Hepatocyte (in vitro differentiated cells): ENCODE data around the gene ARL15. TPM values are rescaled to one million over a fixed set of nuclear protein-coding genes. Genes with fewer than 3 reads are reported as not detected.

ENCODE experiments used
- DNase-seq: peaks from one replicate; pipeline ENCODE4 v3.0.0-alpha.2; 2016; ENCODE audit warnings: low spot score
- H2AFZ ChIP-seq: fragments of 200-600 bp; sonication (generic); 2 replicates; pipeline ENCODE4 v1.6.0; 2016; ENCODE audit warnings: antibody characterized with exemption, mild to moderate bottlenecking
- H3K27ac ChIP-seq: fragments of 200-600 bp; sonication (generic); 2 replicates; pipeline ENCODE4 v1.5.1; 2016; ENCODE audit warnings: mild to moderate bottlenecking
- H3K27me3 ChIP-seq: fragments of 200-600 bp; sonication (generic); 2 replicates; pipeline ENCODE4 v1.6.1; 2016
- H3K36me3 ChIP-seq: fragments of 200-600 bp; sonication (generic); replicated peaks from 2 replicates; pipeline ENCODE4 v1.5.1; 2016; ENCODE audit warnings: low read depth; ENCODE audit not compliant: insufficient read depth
- H3K4me1 ChIP-seq: fragments of 200-600 bp; sonication (generic); 2 replicates; pipeline ENCODE4 v1.5.1; 2016; ENCODE audit warnings: mild to moderate bottlenecking, moderate library complexity; ENCODE audit not compliant: insufficient read depth
- H3K4me2 ChIP-seq: fragments of 200-600 bp; sonication (generic); 2 replicates; pipeline ENCODE4 v1.6.0; 2016
- H3K4me3 ChIP-seq: fragments of 200-600 bp; sonication (generic); 2 replicates; pipeline ENCODE4 v1.5.1; 2016; ENCODE audit warnings: mild to moderate bottlenecking
- H3K79me2 ChIP-seq: fragments of 200-600 bp; sonication (generic); 2 replicates; pipeline ENCODE4 v1.6.0; 2017; ENCODE audit warnings: mild to moderate bottlenecking
- H3K9me2 ChIP-seq: fragments of 200-600 bp; sonication (generic); replicated peaks from 2 replicates; pipeline ENCODE4 v1.6.0; 2017; ENCODE audit warnings: mild to moderate bottlenecking; ENCODE audit not compliant: insufficient read depth
- H3K9me3 ChIP-seq: fragments of 200-600 bp; sonication (generic); 2 replicates; pipeline ENCODE4 v1.5.1; 2016; ENCODE audit warnings: low read depth, mild to moderate bottlenecking
- H4K20me1 ChIP-seq: fragments of 200-600 bp; sonication (generic); 2 replicates; pipeline ENCODE4 v1.6.0; 2016; ENCODE audit warnings: mild to moderate bottlenecking; ENCODE audit not compliant: insufficient read depth, poor library complexity, severe bottlenecking
- EZH2 ChIP-seq: fragments of 200-600 bp; sonication (generic); IDR thresholded peaks from 2 replicates; pipeline ENCODE4 v1.6.1; 2016; ENCODE audit warnings: antibody characterized with exemption, mild to moderate bottlenecking, borderline replicate concordance
- EZH2phosphoT487 ChIP-seq: fragments of 200-600 bp; sonication (generic); IDR thresholded peaks from one replicate; pipeline ENCODE4 v1.6.1; 2018; ENCODE audit warnings: antibody characterized with exemption, mild to moderate bottlenecking, low read depth, moderate library complexity; ENCODE audit not compliant: unreplicated experiment, severe bottlenecking
- WGBS: methylation state at CpG from one replicate; pipeline ENCODE4 v1.1.6; 2016; ENCODE audit warnings: low lambda C conversion rate; ENCODE audit errors: missing lambda C conversion rate; 5-methylcytosine and 5-hydroxymethylcytosine counted together
- polyA plus RNA-seq: library from polyadenylated mRNA; unstranded; fragments of >200 nt; fragmentation: Nextera tagmentation; extraction: Ambion mirVana; gene quantifications from 2 replicates; pipeline ENCODE4 v1.2.1, GENCODE V29; 2016
- total RNA-seq: library from RNA; depleted of rRNA; stranded (reverse); fragments of >200 nt; gene quantifications from 2 replicates; pipeline ENCODE4 v1.2.3, GENCODE V29; 2014
- TF ChIP-seq, protein P1 (sequence below): fragments of 200-600 bp; sonication (generic); IDR thresholded peaks from 2 replicates; pipeline ENCODE4 v1.5.1; 2016; ENCODE audit warnings: antibody characterized with exemption, mild to moderate bottlenecking; ENCODE audit not compliant: poor library complexity

Gene ARL15
- total and polyA plus RNA-seq, 2 experiments from 2014 or later = 13.3 to 66.3 TPM

DNA sequence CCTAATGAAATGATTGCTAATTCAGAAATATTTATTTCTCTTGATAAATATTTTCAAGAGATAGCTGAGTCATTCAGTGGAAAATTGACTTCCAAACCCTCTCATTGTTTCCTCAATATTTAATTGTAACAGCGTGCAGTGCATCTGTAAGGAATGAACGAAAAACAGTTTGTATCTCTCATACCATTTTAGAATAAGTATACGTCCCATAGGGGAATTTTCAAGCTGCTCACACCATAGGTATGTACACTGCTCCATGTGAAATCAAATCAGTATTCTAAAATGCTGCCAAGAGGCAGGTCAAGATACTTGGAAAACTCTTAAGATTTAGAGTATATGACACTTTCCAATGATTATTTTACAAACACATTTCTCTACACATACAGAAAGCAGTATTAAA, 202.2 kb downstream of the ARL15 start:
- H3K36me3 ChIP-seq = no peaks in the 10 kb centered on the region
- H3K9me2 ChIP-seq = no peaks in the 10 kb centered on the region
- H2AFZ ChIP-seq = no peak overlapping the region
- 95% methylated on average over 3 of the region's 3 CpGs for WGBS
- no peak overlapping the region for H3K27ac ChIP-seq
- H3K4me3 ChIP-seq = no peak overlapping the region
- no peak for DNase-seq
- H3K9me3 ChIP-seq = no peaks in the 10 kb centered on the region
- H3K4me2 ChIP-seq = no peak overlapping the region
- TF ChIP-seq EZH2phosphoT487 (no peak), EZH2 (no peak)
- TF ChIP-seq, protein P1, sequence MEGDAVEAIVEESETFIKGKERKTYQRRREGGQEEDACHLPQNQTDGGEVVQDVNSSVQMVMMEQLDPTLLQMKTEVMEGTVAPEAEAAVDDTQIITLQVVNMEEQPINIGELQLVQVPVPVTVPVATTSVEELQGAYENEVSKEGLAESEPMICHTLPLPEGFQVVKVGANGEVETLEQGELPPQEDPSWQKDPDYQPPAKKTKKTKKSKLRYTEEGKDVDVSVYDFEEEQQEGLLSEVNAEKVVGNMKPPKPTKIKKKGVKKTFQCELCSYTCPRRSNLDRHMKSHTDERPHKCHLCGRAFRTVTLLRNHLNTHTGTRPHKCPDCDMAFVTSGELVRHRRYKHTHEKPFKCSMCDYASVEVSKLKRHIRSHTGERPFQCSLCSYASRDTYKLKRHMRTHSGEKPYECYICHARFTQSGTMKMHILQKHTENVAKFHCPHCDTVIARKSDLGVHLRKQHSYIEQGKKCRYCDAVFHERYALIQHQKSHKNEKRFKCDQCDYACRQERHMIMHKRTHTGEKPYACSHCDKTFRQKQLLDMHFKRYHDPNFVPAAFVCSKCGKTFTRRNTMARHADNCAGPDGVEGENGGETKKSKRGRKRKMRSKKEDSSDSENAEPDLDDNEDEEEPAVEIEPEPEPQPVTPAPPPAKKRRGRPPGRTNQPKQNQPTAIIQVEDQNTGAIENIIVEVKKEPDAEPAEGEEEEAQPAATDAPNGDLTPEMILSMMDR = no peak
- H3K79me2 ChIP-seq = no peaks in the 10 kb centered on the region
- H3K27me3 ChIP-seq = no peaks in the 10 kb centered on the region
- H4K20me1 ChIP-seq = no peaks in the 10 kb centered on the region
- H3K4me1 ChIP-seq = no peaks in the 10 kb centered on the region

DNA sequence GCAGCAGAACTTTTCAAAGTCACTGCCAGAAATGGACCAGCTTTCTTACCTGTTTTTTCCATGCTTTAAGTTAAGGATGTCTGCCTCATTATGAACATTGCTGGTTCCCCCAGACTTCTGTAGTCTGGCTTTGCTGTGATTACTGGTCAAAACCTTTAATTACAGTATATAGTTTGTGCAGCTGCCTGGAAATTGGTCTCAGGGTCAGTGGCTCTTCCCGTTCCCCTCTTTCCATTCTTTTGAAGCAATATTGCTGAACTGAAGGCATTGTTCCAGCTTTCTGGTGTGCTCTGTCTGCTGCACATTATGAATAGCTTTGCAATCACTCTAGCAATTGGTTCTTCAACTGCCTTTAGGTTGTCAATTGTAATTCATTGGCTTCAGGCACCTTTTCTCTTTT, 206.5 kb downstream of the ARL15 start:
- H3K27me3 ChIP-seq = no peaks in the 10 kb centered on the region
- H3K4me1 ChIP-seq = no peaks in the 10 kb centered on the region
- H3K79me2 ChIP-seq = no peaks in the 10 kb centered on the region
- DNase-seq = no peak
- H3K9me3 ChIP-seq = no peaks in the 10 kb centered on the region
- H3K4me2 ChIP-seq = no peak overlapping the region
- no peaks in the 10 kb centered on the region for H3K36me3 ChIP-seq
- no peak overlapping the region for H2AFZ ChIP-seq
- TF ChIP-seq, protein P1 = no peak
- TF ChIP-seq EZH2phosphoT487 (no peak), EZH2 (no peak)
- H3K4me3 ChIP-seq = no peak overlapping the region
- H4K20me1 ChIP-seq = no peaks in the 10 kb centered on the region
- WGBS = 79% methylated on average over 1 of the region's 1 CpG
- no peaks in the 10 kb centered on the region for H3K9me2 ChIP-seq
- H3K27ac ChIP-seq = no peak overlapping the region

DNA sequence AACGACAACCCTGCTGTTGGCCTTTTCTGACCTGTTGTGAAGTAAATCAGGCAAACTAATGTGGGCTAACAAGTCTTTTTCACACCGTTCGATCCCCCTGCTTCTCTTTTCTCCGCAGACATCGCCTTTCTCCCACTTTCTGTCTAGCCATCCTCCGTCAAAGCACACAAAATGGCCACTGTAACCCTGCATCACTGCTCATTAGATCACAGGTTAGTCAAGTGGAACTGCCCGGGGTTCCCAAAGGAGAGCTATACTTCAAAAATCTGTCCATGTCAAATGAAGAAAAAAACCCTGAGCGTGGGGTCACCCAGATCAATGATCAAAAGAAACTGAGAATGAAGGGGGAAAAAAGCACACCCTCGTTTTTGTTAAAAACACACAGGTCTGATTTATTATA, 212.1 kb downstream of the ARL15 start:
- Histone ChIP-seq H3K27ac (no peak overlapping the region), H3K27me3 (no peaks in the 10 kb centered on the region)

DNA sequence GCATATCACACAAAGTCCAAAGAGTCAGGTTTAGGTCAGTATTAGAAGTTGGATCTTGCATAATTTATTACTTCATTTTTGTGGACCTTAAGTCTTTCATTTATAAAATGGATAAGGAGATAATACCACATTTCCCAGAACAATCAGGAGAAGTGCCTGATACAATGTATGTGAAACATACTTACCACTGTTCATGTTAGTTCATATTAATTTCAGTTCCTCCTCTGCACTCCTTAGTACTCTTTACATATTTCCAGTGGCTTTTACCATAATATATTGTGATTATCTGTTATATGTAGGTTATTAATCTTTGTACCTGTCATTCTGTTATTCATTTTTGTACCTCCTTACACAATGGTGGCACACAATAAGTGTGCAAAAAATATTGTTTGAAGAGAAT, 214.4 kb downstream of the ARL15 start:
- Histone ChIP-seq H3K4me2 (no peak overlapping the region), H3K9me3 (no peaks in the 10 kb centered on the region), H3K79me2 (no peaks in the 10 kb centered on the region), H3K27ac (no peak overlapping the region), H3K4me1 (no peaks in the 10 kb centered on the region), H2AFZ (no peak overlapping the region), H4K20me1 (no peaks in the 10 kb centered on the region), H3K27me3 (no peaks in the 10 kb centered on the region), H3K4me3 (no peak overlapping the region), H3K9me2 (no peaks in the 10 kb centered on the region), H3K36me3 (no peaks in the 10 kb centered on the region)
- DNase-seq = no peak
- TF ChIP-seq, protein P1 = no peak
- no peak for TF ChIP-seq EZH2phosphoT487
- no peak for TF ChIP-seq EZH2

More for the DNA sequence above, 212.1 kb downstream of the ARL15 start:
- 87% methylated on average over 9 of the region's 9 CpGs for WGBS
- H3K4me2 ChIP-seq = no peak overlapping the region
- H3K79me2 ChIP-seq = no peaks in the 10 kb centered on the region
- no peaks in the 10 kb centered on the region for H3K4me1 ChIP-seq
- H2AFZ ChIP-seq = no peak overlapping the region
- H4K20me1 ChIP-seq = no peaks in the 10 kb centered on the region
- TF ChIP-seq EZH2phosphoT487 (no peak), EZH2 (no peak)
- H3K4me3 ChIP-seq = no peak overlapping the region
- no peaks in the 10 kb centered on the region for H3K9me3 ChIP-seq
- no peaks in the 10 kb centered on the region for H3K36me3 ChIP-seq
- no peaks in the 10 kb centered on the region for H3K9me2 ChIP-seq
- DNase-seq = no peak
